Left lung (tissue), 10 donors: ENCODE data around the gene PARD6B. TPM values are rescaled to one million over a fixed set of nuclear protein-coding genes. Genes with fewer than 3 reads are reported as not detected.

Source experiments
- ATAC-seq: fragments of 200-7000 bp; cut with Tn5 transposase; one replicate; pipeline ENCODE4 v1.9.1; 2020; ENCODE audit warnings: moderate library complexity
- DNase-seq, 4 donors: peaks; one replicate each; pipeline ENCODE4 v3.0.0-alpha.2; 2013 to 2020
- H3K27ac ChIP-seq, 2 donors: fragments of 200-600 bp; sonication (generic) in 1 of 2; one replicate each; pipeline versions ENCODE4 v1.5.0 to v1.8.0; 2020 to 2021
- H3K27me3 ChIP-seq, 2 donors: fragments of 200-600 bp; sonication (generic) in 1 of 2; one replicate each; pipeline versions ENCODE4 v1.5.0 to v1.8.0; 2020 to 2021
- H3K36me3 ChIP-seq, 2 donors: fragments of 200-600 bp; sonication (generic) in 1 of 2; one replicate each; pipeline versions ENCODE4 v1.5.0 to v1.8.0; 2020 to 2021
- H3K4me1 ChIP-seq, 2 donors: fragments of 200-600 bp; one replicate each; pipeline ENCODE4 v1.8.0; 2021
- H3K4me3 ChIP-seq, 2 donors: fragments of 200-600 bp; sonication (generic) in 1 of 2; one replicate each; pipeline versions ENCODE4 v1.5.0 to v1.8.0; 2020 to 2021; ENCODE audit warnings: mild to moderate bottlenecking in 1 of 2
- H3K9me3 ChIP-seq, 2 donors: fragments of 200-600 bp; sonication (generic) in 1 of 2; one replicate each; pipeline versions ENCODE4 v1.5.0 to v1.8.0; 2020 to 2021
- intact Hi-C, 2 donors: fragments of 100-400 bp; cut with DNase I; formaldehyde crosslinking; loops; one replicate each; pipeline versions ENCODE4 v1.11.2 to v1.14.2; 2022
- polyA plus RNA-seq, 6 donors: library from polyadenylated mRNA; unstranded; fragments of 120-200 nt; gene quantifications; one replicate each; pipeline ENCODE4 v1.2.1, GENCODE V29; 2013; ENCODE audit not compliant: insufficient read length in 6 of 6
- total RNA-seq, 2 donors: library from RNA; stranded (reverse); fragmentation: NEBNext Ultra II Directional; extraction: Animal tissue kit (Norgen Biotek cat#: 25700); gene quantifications; one replicate each; pipeline ENCODE4 v1.2.1, GENCODE V29; 2021
- TF ChIP-seq, protein P1 (sequence below), 2 donors: fragments of 200-600 bp; sonication (generic) in 1 of 2; IDR thresholded peaks; one replicate each; pipeline versions ENCODE4 v1.5.0 to v1.8.0; 2021; ENCODE audit warnings: antibody characterized with exemption in 2 of 2
- donor health status: DM: no; HTN: yes; CAD: no.
- donor health status: DM: no; HTN: no; CAD: no.

Gene PARD6B
- total and polyA plus RNA-seq, 8 donors: 5.1 to 37.3 (median 7.5) TPM

DNA sequence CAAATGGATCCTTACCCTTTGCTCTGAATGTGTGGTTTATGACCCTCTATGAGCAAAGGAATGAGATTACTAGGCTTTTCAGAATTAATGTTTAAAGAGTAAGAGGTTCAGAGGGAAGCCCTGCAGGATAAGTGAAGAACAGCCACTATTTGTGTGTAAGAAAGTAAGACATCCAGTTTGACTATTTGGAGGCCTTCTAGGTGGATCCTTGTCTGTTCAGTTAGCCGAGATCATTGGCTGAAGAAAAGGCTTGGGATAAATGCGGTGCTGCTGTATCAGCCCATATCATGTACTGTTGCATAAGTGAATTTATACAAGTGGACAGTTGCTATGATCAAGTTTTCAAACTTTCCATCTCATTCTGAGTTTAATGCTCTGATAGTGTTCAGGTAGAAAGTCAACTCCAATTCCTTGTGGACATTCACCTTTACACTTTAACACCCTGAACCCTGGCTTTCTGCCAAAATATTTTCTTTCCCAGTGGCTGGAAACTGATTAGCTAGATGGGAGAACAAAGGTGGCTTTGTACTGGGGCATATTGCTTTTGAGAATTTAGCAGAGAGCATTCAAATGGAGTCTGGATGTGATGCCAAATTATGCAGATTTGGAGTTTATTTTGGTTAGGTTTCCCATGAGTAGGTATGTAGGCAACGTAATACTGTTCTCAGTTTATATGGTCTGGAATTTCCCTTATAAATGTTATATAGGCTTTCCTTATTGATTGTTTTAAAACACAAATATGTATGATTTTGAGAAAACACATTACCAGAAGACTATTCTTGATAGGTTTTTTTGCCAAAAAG is 15.0 kb downstream of the PARD6B start:
- no peaks in the 10 kb centered on the region for H3K27me3 ChIP-seq
- no peak overlapping the region for H3K4me3 ChIP-seq
- peaks cover 0 to 12% of the 10 kb centered on the region in 2 donors for H3K36me3 ChIP-seq
- H3K9me3 ChIP-seq: no peaks in the 10 kb centered on the region
- TF ChIP-seq, protein P1, sequence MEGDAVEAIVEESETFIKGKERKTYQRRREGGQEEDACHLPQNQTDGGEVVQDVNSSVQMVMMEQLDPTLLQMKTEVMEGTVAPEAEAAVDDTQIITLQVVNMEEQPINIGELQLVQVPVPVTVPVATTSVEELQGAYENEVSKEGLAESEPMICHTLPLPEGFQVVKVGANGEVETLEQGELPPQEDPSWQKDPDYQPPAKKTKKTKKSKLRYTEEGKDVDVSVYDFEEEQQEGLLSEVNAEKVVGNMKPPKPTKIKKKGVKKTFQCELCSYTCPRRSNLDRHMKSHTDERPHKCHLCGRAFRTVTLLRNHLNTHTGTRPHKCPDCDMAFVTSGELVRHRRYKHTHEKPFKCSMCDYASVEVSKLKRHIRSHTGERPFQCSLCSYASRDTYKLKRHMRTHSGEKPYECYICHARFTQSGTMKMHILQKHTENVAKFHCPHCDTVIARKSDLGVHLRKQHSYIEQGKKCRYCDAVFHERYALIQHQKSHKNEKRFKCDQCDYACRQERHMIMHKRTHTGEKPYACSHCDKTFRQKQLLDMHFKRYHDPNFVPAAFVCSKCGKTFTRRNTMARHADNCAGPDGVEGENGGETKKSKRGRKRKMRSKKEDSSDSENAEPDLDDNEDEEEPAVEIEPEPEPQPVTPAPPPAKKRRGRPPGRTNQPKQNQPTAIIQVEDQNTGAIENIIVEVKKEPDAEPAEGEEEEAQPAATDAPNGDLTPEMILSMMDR (IDR thresholded peaks at IDR 0.05): no peak
- peaks cover 12 to 18% of the 10 kb centered on the region in 2 donors for H3K4me1 ChIP-seq
- intact Hi-C loops: no loop called here
- H3K27ac ChIP-seq: peak overlapping the region in 1 of 2 donors; percentile 10
- no peak for DNase-seq
- no peak for ATAC-seq

DNA sequence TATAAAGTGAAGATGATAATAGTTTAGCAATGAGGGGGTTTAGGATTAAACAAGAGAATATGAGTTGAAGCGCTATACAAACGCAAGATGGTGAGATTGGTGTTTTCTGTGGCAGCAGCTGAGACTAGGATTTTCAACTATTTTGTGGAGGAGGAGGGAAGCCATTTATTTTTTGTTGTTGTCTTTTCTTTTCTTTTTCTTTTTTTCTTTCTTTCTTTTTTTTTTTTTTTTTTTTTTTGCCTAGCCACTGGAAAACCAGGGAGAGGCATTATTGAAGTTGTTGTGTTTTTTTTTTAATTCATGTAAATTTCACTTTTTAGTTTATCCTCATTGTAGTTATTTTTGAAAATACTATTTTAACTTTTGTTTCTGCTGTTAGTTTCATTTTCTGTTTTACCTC is 15.9 kb downstream of the PARD6B start:
- no peak for ATAC-seq
- H3K27ac ChIP-seq: no peak overlapping the region

DNA sequence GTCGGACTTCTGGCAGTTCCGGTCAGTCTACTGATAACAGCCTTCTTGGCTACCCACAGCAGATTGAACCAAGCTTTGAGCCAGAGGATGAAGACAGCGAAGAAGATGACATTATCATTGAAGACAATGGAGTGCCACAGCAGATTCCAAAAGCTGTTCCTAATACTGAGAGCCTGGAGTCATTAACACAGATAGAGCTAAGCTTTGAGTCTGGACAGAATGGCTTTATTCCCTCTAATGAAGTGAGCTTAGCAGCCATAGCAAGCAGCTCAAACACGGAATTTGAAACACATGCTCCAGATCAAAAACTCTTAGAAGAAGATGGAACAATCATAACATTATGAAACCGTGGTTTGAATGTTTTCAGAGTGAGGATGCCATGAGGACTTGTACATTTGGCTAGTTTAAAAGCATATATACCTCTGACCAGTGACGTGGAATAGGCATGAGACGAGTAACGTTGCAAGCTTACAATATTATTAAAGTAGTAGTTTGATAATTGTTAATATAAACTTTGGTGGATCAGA is 18.8 kb downstream of the PARD6B start:
- intact Hi-C loops: no loop called here
- Histone ChIP-seq H3K4me1 (peaks cover 0 to 14% of the 10 kb centered on the region in 2 donors), H3K27ac (no peak overlapping the region), H3K27me3 (no peaks in the 10 kb centered on the region), H3K9me3 (no peaks in the 10 kb centered on the region), H3K4me3 (no peak overlapping the region), H3K36me3 (peaks cover 0 to 12% of the 10 kb centered on the region in 2 donors)
- DNase-seq (no peak), ATAC-seq (no peak)
- TF ChIP-seq, protein P1 (IDR thresholded peaks at IDR 0.05): no peak

More for the DNA sequence above, 15.9 kb downstream of the PARD6B start:
- TF ChIP-seq, protein P1 (IDR thresholded peaks at IDR 0.05): no peak
- Histone ChIP-seq H3K36me3 (peaks cover 0 to 12% of the 10 kb centered on the region in 2 donors), H3K9me3 (no peaks in the 10 kb centered on the region), H3K4me3 (no peak overlapping the region), H3K27me3 (no peaks in the 10 kb centered on the region), H3K4me1 (peaks cover 10 to 18% of the 10 kb centered on the region in 2 donors)
- intact Hi-C loops: no loop called here
- no peak for DNase-seq

DNA sequence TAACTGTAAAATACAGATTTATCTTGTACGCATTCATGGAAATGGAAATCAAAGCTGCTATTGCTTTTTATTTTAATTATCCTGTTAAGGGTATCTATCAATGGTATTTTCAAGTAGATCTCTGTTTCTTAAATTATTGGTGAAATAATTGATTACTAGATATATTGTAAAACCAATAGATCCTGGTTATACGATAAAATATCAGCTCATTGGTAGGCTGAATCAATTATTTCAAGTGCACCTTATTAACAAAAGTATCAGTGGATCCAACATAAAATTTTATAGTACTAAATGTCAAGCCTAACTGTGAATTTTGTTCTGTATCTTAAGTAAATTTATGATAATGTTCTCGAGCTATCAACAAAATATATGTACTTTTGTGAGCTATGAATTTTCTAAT is 21.8 kb downstream of the PARD6B start:
- no peak for ATAC-seq
- DNase-seq: no peak
- TF ChIP-seq, protein P1 (IDR thresholded peaks at IDR 0.05): no peak
- Histone ChIP-seq H3K9me3 (no peaks in the 10 kb centered on the region), H3K36me3 (peaks cover 0 to 11% of the 10 kb centered on the region in 2 donors), H3K27me3 (no peaks in the 10 kb centered on the region), H3K4me1 (peaks cover 0 to 9% of the 10 kb centered on the region in 2 donors), H3K4me3 (no peak overlapping the region), H3K27ac (no peak overlapping the region)
- intact Hi-C loops: no loop called here

DNA sequence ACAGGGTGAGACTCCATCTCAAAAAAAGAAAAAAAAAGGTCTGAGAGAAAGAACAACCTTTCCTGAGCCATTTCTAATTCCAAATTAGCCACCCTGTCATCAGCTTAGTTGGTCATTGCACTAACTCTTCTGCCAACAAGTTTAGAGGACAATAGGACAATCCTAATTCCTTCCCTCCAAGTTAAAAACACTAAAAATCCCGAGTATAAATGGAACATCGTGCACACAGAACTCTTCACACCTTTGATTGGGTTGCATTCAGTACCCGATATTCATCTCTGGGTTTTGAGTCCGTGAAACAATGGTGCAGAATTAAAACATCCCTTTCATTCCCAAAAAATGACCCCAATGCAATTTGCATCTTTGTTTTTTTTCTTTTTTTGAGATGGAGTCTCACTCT is 23.0 kb downstream of the PARD6B start:
- no peak for ATAC-seq
- H3K4me3 ChIP-seq: no peak overlapping the region

More for the DNA sequence above, 23.0 kb downstream of the PARD6B start:
- Histone ChIP-seq H3K9me3 (no peaks in the 10 kb centered on the region), H3K4me1 (no peaks in the 10 kb centered on the region), H3K36me3 (peaks cover 0 to 7% of the 10 kb centered on the region in 2 donors), H3K27ac (no peak overlapping the region), H3K27me3 (no peaks in the 10 kb centered on the region)
- TF ChIP-seq, protein P1 (IDR thresholded peaks at IDR 0.05): no peak
- DNase-seq: no peak
- intact Hi-C loops: no loop called here
